Measurements from ENCODE around the gene TTC24.

Gene TTC24

DNA sequence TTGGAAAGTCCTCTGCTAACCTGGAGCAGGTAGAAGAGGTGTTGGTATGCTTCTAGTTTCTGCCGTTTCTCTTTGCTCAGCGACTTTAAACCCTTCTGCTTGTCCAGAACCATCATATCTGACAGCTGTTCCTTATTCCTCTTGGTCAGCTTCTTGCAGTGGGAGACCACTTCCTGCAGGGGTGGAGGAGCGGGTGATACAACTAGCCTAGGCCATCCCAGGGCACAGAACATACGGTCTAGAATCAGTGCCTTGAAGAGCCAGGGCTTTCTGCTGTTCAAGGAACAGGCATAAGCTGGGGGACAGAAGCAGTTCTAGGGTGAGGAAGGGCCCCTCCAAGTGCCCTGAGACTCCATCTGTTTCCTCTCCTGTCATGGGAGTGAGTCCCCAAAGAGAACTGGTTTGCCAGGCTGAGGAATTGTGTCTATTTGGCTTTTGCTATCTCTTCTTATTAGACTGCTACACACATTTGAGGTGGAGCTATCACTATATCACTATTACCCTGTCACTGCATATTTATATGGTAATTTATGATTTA lies 39.6 kb upstream of the TTC24 start:
- no peak overlapping the region for H3K4me3 ChIP-seq (ENCODE audit: low read depth, low read length)
- TF ChIP-seq CTCF (IDR thresholded peaks at IDR 0.05; ENCODE audit: low read depth, low read length): no peak

GRCh38 chr1:156540955-156541354 lies 38.6 kb upstream of the TTC24 start:
- H3K4me3 ChIP-seq (ENCODE audit: low read depth, low read length): no peak overlapping the region
- no peak for TF ChIP-seq CTCF (IDR thresholded peaks at IDR 0.05; ENCODE audit: low read depth, low read length)

- no peak for TF ChIP-seq CTCF (IDR thresholded peaks at IDR 0.05; ENCODE audit: low read depth, low read length)
- H3K4me3 ChIP-seq (ENCODE audit: low read depth, low read length): no peak overlapping the region
Measured at GRCh38 chr1:156543066-156543465, 36.5 kb upstream of the TTC24 start.

DNA sequence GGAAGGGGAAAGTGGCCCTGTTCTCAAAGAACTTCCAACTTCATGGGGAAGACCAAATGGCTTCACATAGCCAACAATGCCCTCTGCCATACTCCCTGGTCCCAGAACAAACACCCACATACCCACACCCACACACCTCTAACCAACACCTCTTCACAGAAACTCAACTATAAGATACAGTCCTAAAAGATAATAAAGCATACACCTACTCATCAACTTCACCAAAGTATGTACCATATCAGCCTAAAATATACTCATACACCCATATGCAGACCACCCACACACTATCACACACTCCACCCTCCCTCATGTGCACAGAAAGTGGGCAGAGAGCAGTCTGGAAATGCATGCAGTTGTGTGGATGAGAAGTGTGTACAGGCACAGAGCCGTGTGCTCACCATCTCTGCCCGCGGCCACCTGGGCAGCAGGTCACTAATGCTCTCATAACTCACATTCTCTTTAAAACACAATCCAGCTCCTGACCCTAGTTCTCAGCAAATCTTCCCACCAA lies 34.9 kb upstream of the TTC24 start:
- no peak overlapping the region for H3K4me3 ChIP-seq (ENCODE audit: low read depth, low read length)
- no peak for TF ChIP-seq CTCF (IDR thresholded peaks at IDR 0.05; ENCODE audit: low read depth, low read length)

GRCh38 chr1:156546267-156546666 lies 33.3 kb upstream of the TTC24 start:
- TF ChIP-seq CTCF (IDR thresholded peaks at IDR 0.05; ENCODE audit: low read depth, low read length): no peak
- no peak overlapping the region for H3K4me3 ChIP-seq (ENCODE audit: low read depth, low read length)

DNA sequence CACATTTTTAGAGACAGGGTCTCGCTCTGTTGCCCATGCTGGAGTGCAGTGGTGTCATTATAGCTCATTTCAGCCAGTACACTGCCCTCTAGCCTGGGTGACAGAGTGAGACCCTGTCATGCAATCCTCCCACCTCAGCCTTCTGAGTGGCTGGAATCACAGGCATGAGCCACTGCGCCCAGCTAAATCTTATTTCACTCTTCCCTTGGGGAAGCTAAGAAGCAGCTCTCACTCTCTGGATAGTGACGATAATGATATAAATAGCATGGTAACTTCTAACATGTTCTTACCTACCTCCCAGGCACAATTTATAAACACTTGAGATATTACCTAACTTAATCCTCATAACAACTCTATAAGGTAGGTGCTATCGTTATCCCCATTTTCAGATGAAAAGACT lies 32.1 kb upstream of the TTC24 start:
- TF ChIP-seq CTCF (IDR thresholded peaks at IDR 0.05; ENCODE audit: low read depth, low read length): no peak

GRCh38 chr1:156547982-156548381 lies 31.5 kb upstream of the TTC24 start:
- no peak overlapping the region for H3K4me3 ChIP-seq (ENCODE audit: low read depth, low read length)
- TF ChIP-seq CTCF (IDR thresholded peaks at IDR 0.05; ENCODE audit: low read depth, low read length): no peak

More for the DNA sequence above, 32.1 kb upstream of the TTC24 start:
- H3K4me3 ChIP-seq (ENCODE audit: low read depth, low read length): no peak overlapping the region

Measured in WI38 (cell line).